ENCODE measurements around the gene KAZALD1.

- TF ChIP-seq POLR2AphosphoS5 (IDR thresholded peaks at IDR 0.05; ENCODE audit: borderline replicate concordance, low read depth, low read length) = no peak
- no peak for TF ChIP-seq FOXP2 (optimal IDR thresholded peaks at IDR 0.05; ENCODE audit: control extremely low read depth, extremely low read length, insufficient read depth)
- TF ChIP-seq EZH2 (IDR thresholded peaks at IDR 0.05) = no peak
Measured at GRCh38 chr10:101092881-101093354, 31.1 kb downstream of the KAZALD1 start.
